ENCODE results near the gene VAMP1.
A peak's percentile ranks its signal among the peaks of the same experiment; 100 is the strongest.
"Not testable (repeated sequence)": the region's sequence is repeated elsewhere in the genome, so short reads cannot be mapped to it uniquely, and the experiment has no call there.

The VAMP1 gene, protein sequence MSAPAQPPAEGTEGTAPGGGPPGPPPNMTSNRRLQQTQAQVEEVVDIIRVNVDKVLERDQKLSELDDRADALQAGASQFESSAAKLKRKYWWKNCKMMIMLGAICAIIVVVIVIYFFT

DNA sequence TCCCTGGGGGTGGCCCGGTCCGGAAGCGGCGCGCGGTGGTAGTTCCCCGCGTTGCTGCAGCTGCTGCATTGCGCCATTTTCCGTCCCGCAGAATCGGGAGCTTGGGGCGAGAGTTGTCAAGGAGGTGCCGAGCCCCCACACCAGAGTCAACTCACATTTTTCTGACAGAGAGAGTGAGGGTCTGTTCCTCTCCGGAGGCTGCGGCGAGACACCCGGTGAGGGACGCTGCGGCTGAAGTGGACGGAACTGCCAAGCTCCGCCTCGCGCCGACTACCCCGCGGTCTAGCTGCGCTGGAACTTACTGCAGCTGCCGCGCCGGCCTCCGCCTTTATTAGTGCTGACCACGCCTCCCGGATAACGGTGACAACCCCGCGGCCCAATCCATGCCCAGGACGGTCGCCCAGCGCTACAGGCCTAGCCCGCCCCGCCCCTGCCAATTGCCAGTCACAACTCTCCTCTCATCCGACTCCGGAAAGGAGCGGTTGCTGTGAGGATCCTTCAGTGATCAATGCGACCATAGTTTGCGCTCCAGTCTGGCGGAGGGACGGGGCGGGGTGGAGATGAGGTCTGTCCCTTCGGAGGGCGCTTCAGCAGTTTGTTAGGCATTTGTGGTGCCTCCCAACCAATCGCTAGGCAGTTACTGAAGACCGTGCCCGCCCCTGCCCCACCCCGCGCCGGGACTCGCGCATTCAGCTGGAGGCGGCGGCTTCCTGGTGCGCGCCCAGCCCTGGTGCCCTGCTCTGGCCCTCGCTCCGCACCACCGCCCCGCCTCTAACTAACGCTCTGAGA is at the start of gene VAMP1:
Gene VAMP1, minus strand, starts transcription at position 303 of the 789 bp plus-strand sequence. Its CDS starts 146 bp downstream, at position 157.
- DNase-seq (ENCODE audit: low read depth, low spot score): peak; percentile 98

DNA sequence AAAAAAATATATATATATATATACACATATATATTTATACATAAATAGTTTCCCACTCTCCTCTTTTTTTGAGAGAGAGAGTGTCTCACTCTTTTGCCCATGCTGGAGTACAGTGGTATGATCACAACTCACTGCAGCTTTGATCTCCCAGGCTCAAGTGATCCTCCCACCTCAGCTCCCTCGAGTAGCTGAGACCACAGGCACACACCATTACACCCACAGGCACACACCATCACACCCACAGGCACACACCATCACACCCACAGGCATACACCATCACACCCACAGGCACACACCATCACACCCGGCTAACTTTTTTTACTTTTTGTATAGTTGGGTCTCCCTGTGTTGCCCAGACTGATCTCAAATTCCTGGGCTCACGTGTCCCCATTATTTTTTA is 49.7 kb upstream of the VAMP1 start:
- DNase-seq (ENCODE audit: low read depth, low spot score): no peak

DNA sequence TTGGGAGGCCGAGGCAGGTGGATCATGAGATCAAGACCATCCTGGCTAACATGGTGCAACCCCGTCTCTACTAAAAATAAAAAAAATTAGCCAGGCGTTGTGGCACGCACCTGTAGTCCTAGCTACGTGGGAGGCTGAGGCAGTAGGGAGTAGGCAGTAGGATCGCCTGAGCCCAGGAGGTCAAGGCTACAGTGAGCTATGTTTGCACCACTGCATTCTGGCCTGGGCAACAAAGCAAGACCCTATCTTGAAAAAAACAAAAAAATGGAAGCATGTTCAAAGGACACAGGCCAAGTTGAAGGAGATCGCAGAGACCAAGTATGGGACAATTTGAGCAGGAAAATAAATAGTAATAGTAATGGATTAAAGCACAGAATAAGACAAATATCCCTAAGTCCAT is 37.6 kb upstream of the VAMP1 start:
- no peak for DNase-seq (ENCODE audit: low read depth, low spot score)

DNA sequence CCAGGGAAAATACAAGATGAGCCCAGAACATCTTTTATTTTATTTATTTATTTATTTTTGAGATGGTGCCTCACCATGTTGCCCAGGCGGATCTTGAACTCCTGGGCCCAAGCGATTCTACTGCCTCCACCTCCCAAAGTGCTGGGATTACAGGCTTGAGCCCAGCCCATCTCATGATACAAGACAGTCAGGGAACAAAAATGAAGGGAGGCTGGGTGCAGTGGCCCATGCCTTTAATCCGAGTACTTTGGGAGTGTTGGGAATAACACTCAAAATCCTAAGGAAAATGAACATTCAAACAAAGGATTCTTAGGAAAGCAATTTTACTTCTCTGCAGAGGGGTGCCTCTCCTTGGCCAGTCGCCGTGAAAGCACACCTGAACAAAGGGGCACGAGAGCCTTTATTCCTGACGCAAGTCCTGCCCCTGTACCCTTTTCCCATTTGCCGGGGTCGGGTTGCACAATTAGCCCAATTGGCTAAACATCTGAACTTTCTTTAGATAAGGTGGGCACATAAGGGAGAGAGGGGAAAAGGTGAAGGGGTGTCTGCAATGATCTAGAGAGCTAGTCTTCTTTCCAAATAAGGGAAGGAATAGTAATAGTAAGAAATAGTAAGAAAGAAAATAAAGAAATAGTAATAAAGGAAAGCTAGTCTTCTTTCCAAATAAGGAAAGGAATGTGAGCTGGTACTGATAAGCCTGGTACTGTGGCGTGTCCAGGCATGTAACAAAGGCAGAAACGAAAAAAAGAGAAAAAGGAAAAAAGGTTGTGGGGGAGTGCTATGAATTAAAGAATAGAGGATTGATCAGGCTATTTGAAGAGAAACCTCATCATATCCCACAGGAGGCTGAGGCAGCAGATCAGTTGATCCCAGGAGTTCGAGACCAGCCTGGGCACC is 36.9 kb upstream of the VAMP1 start:
- DNase-seq (ENCODE audit: low read depth, low spot score): peak; percentile 69

DNA sequence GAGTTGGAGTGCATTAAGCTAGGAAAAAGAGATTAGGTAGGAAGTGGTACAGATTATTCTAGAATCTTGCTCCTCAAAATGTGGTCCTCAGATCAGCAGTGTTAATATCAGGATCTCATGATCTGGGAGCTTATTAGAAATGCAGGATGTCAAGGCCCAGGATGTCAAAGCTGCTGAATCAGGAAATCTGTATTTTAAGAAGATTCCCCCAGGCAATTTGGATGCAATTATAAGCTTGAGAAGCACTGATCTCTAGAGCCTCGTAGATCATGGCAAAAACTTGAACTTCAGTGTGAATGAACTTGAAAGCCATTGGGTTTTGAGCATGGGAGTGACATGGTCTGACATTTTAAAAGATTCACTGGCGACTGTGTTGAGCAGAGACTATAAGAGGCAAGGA is 30.0 kb upstream of the VAMP1 start:
- DNase-seq (ENCODE audit: low read depth, low spot score): no peak

DNA sequence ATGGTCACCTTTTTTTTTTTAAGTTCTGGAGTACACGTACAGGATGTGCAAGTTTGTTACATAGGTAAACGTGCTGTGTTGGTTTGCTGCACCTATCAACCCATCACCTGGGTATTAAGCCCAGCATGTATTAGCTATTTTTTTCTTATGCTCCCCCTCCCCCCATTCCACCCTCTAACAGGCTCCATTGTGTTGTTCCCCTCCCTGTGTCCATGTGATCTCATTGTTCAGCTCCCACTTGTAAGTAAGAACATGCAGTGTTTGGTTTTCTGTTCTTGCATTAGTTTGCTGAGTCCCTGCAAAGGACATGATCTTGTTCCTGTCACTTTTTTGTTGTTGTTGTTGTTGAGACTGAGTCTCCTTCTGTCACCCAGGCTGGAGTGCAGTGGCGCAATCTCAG is 26.8 kb upstream of the VAMP1 start:
- DNase-seq (ENCODE audit: low read depth, low spot score): not testable (repeated sequence)

DNA sequence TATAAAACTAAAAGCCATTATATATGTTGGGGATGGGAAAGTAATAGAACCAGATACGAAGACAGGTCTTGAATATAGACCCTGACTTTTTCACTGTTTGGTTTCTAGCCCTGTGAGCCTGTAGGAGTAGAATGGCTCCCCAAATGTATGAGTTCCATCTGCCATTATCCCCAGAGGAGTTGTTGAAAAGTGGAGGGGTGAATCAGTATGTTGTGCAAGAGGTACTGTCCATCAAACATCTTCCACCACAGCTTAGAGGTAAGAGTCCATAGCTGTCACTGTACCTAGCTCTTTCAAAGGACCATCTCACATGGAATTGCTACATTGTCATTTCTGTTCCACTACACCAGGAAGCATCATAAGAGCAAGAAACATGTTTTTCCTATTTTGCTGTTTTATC is 24.5 kb upstream of the VAMP1 start:
- no peak for DNase-seq (ENCODE audit: low read depth, low spot score)

DNA sequence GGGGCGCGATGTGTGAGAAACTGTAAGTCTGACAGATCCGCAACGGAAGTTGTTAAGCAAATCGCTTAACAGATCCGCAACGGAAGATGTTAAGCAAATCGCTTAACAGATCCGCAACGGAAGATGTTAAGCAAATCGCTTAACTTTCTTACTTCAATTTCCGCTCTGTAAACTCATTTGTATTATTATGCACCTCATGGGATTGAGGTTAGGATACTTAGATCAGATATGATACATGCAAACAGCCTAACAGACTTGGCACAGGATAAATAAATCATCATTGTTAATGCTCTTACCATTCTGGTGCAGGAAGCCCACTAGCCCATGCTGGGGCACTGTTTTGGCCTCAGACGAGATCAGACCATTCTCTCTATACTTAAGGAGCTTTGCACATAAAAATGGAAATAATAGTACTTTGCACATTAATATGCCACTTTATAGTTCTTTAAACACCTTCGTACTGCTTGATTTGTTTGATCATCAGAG is 23.8 kb upstream of the VAMP1 start:
- DNase-seq (ENCODE audit: low read depth, low spot score): no peak

DNA sequence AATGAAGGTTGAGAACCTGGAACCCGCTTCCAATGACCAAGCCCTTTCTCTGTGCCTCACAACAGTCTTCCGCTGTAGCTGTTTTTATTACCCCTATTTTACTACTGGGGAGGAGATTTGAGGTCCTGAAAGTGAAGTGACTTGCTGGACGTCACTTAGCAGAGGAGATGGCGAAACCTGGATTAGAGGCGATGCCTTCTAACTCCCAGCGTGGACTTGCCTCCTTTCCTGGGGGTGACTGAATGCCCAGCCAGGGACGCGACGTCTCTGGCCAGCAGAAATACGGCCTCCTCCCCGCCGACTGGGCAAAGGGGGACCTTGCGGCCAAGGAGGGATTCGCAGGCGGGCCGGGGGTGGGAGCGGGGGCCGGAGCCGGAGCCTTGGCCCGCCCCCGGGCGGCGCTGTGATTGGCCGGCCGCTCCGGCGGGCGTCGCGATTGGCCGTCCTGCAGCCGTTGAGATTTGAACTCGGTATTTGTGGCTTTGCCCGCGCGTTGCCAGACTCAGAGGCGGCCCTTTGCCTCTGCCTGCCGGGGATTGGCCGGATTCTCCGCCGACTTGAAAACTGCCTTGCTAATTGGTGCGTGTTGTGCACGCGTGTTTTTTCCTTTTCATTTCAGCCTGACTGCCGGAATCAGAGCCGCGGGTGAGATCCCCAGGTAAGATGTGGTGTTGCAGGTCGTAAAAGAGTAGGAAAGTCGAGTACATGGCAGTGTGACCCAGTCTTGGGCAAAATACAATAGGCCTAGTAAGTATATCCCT is 23.2 kb upstream of the VAMP1 start, which contains the start of gene NCAPD2:
Gene NCAPD2, plus strand, starts transcription at position 606 of the 761 bp plus-strand sequence. CDS start 997 bp downstream, outside the sequence.
- DNase-seq (ENCODE audit: low read depth, low spot score): peak; percentile 98

DNA sequence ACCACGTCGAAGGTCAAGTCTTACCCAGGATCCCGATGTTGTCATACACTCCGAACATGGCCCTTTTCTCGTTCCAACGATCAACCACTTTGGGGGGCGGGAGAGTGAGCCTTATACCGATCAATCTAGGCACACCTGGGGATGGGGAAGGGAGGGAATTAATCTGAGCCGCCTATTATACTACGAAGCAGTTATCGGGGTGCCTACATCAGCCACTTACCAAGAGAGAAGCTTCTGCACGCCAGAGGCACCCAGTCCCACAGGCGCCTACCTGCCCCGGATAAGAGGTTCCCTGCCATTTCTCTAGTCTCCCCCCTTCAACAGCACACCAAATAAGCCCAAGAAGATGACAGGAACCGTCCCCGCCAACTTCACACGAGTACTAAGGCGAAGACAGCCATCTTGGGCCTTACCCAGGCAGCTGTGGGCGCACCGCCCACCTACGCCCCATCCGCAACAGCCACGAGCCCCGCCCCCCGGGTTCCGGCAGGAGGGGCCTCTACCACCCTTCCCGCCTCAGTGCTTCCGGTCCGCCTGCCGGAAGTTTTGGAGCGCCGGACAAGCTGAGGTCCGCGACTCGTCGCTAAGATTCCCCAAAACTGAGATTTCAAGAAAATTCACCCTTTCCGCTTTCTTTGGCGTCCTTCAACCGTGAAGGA is 22.5 kb upstream of the VAMP1 start, which contains the start of gene MRPL51:
Gene MRPL51, minus strand, starts transcription at position 425 of the 659 bp plus-strand sequence. Its CDS starts 126 bp downstream, at position 299.
- peak; percentile 98 for DNase-seq (ENCODE audit: low read depth, low spot score)

DNA sequence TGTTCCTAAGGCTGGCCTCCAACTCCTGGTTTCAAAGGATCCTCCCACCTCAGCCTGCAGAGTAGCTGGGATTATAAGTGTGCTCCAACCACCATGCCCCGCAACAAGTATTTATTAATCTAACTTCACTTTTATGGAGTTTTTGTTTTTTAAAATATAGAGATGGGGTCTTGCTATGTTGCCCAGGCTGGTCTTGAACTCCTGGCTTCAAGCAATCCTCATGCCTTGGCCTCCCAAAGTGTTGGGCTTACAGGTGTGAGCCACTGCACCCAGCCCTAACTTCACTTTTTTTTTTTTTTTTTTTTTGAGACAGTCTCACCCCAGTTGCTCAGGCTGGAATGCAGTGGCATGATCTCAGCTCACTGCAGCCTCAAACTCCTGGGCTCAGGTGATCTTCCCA is 20.2 kb upstream of the VAMP1 start:
- DNase-seq (ENCODE audit: low read depth, low spot score): not testable (repeated sequence)

DNA sequence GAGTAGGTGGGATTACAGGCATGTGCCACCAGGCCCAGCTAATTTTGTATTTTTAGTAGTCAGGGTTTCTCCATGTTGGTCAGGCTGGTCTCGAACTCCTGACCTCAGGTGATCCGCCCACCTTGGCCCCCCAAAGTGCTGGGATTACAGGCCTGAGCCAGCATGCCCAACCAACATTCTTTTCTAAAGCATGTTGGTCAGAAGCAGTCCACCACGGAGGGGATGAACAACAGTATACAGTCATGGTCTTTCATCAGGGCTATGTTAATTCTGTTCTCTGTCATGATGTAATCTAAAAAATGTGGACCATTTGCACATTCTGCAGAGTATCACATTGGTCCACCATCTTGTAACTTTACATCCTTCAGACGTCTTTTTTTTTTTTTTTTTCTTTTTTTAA is 19.0 kb upstream of the VAMP1 start:
- DNase-seq (ENCODE audit: low read depth, low spot score): peak; percentile 23

DNA sequence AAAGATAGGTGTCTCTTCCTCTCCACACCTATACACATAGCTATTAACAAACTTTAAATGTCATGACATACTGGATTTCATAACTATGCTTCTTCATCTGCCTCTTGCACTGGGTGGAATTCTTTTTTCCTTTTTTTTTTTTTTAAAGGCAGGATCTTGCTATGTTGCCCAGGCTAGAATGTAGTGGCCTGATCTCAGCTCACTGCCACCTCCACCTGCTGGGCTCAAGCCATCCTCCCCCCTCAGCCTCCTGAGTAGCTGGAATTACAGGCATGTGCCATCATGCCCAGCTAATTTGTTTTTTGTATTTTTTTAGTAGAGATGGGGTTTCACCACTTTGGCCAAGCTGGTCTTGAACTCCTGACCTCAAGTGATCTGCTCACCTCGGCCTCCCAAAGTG is 17.8 kb upstream of the VAMP1 start:
- DNase-seq (ENCODE audit: low read depth, low spot score): no peak

DNA sequence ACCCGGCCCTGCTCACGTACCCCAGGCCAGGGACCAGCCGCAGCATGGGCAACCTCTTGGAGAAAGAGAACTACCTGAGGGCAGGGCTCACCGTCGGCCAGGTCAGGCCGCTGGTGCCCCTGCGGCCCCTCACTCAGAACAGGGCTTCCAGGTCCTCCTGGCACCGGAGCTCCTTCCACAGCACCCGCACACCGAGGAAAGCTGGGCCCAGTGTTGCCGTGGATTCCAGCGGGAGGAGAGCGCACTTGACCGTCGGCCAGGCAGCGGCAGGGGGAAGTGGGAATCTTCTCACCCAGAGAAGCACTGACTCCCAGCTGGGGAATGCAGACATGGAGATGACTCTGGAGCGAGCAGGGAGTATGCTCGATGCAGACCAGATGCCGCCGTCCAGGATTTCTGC is 7.9 kb upstream of the VAMP1 start:
- DNase-seq (ENCODE audit: low read depth, low spot score): no peak

DNA sequence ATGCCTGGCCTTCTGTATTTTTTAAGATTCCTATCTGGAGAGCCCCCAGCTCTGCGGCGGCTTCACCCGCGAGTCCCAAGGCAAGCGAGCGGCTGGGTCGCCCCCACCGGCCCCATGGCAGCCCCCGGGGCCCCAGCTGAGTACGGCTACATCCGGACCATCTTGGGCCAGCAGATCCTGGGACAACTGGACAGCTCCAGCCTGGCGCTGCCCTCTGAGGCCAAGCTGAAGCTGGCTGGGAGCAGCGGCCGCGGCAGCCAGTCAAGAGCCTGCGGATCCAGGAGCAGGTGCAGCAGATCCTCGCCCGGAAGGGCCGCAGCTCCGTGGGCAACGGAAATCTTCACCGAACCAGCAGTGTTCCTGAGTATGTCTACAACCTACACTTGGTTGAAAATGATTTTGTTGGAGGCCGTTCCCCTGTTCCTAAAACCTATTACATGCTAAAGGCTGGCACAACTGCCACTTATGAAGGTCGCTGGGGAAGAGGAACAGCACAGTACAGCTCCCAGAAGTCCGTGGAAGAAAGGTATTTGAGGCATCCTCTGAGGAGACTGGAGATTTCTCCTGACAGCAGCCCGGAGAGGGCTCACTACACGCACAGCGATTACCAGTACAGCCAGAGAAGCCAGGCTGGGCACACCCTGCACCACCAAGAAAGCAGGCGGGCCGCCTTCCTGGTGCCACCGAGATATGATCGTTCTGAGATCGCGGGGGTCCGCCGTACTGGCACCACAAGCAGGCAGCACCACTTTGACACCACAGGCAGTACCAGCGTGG is 7.3 kb upstream of the VAMP1 start:
- DNase-seq (ENCODE audit: low read depth, low spot score): not testable (repeated sequence)

DNA sequence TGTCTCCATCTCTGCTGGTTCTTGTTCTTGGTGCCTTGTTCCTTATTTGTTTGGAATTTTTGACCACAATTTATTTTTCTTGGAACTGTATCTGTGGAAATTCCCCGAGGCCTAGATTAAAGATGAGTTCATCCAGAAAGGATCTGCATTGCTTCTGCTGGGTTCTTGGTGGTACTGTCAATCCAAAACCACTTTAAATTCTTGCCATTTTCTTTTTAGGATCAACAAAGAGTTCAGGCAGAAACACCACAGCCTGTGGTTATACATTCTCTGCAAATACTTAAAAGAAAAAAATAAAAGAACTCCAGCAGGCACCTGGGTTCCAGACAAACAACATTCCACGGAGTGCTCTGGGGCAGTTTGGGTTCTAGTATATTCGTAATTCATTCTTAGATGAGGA is 6.0 kb upstream of the VAMP1 start:
- peak; percentile 84 for DNase-seq (ENCODE audit: low read depth, low spot score)

DNA sequence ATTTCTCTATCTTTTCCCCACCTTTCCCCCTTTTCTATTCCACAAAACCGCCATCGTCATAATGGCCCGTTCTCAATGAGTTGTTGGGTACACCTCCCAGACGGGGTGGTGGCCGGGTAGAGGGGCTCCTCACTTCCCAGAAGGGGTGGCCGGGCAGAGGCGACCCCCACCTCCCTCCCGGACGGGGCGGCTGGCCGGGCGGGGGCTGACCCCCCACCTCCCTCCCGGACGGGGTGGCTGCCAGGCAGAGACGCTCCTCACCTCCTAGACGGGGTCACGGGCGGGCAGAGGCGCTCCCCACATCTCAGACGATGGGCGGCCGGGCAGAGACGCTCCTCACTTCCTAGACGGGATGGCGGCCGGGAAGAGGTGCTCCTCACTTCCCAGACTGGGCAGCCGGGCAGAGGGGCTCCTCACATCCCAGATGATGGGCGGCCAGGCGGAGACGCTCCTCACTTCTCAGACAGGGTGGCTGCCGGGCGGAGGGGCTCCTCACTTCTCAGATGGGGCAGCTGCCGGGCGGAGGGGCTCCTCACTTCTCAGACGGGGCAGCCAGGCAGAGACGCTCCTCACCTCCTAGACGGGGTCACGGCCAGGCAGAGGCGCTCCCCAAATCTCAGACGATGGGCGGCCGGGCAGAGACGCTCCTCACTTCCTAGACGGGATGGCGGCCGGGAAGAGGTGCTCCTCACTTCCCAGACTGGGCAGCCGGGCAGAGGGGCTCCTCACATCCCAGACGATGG is 4.9 kb upstream of the VAMP1 start:
- not testable (repeated sequence) for DNase-seq (ENCODE audit: low read depth, low spot score)

DNA sequence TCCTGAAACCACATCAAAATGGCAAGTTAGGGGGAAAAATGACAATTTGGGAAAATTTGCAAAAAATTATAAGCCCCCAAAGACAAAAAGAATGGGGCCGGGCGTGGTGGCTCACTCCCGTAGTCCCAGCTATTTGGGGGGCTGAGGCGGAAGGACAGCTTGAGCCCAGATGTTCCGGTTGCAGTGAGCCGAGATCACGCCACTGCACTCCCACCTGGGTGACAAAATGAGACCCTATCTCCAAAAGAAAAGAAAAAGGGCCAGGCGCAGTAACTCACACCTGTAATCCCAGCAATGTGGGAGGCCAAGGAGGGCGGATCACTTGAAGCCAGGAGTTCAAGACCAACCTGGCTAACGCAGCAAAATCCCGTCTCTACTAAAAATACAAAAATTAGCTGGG is 2.0 kb upstream of the VAMP1 start:
- DNase-seq (ENCODE audit: low read depth, low spot score): no peak

DNA sequence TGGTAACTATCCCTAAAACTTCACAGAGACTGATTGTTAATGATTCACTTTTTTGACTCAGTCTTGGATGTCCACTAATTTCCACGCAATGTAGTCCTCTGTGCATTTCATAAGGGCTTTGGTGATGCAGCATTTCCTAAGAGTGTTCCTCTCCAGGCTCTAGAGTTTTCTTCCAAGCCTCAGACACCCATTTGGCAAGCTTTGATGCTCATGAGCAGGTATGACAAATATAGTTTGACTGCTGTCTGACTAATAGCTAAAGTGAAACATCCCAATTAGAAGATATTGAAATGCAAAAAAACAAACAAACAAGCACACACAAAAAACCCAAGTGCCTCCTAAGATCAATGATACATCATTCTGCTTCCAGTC is 1.5 kb upstream of the VAMP1 start:
- no peak for DNase-seq (ENCODE audit: low read depth, low spot score)

Data from astrocyte of the hippocampus (primary cell).